Pulmonary artery endothelial cell (primary cell): ENCODE results near the gene INIP. TPM values are rescaled to one million over a fixed set of nuclear protein-coding genes. Genes with fewer than 3 reads are reported as not detected.
"Not testable (repeated sequence)": the region's sequence is repeated elsewhere in the genome, so short reads cannot be mapped to it uniquely, and the experiment has no call there.

ENCODE experiments used
- DNase-seq: peaks from one replicate; pipeline ENCODE4 v3.0.0-alpha.2; 2011; ENCODE audit warnings: low read depth, low spot score
- total RNA-seq: library from RNA; depleted of rRNA; stranded (reverse); fragments of >200 nt; gene quantifications from 2 replicates; pipeline ENCODE4 v1.2.3, GENCODE V29; 2014

INIP gene
- total RNA-seq, 1 donor from 2014 or later = 16.6 TPM

- not testable (repeated sequence) for DNase-seq
Measured at GRCh38 chr9:112673221-112673620, 44.7 kb downstream of the INIP start.

GRCh38 chr9:112670991-112671625 lies 46.8 kb downstream of the INIP start:
- no peak for DNase-seq

GRCh38 chr9:112669326-112669725 lies 48.6 kb downstream of the INIP start:
- DNase-seq = no peak

- no peak for DNase-seq
Measured at GRCh38 chr9:112665347-112665746, 52.6 kb downstream of the INIP start.

- DNase-seq = no peak
Measured at GRCh38 chr9:112664531-112664930, 53.4 kb downstream of the INIP start.

- no peak for DNase-seq
Measured at GRCh38 chr9:112663681-112664080, 54.2 kb downstream of the INIP start.

GRCh38 chr9:112659906-112660305 lies 58.0 kb downstream of the INIP start:
- DNase-seq = no peak

- DNase-seq = no peak
Measured at GRCh38 chr9:112655668-112656067, 62.2 kb downstream of the INIP start.

GRCh38 chr9:112654282-112654681 lies 63.6 kb downstream of the INIP start:
- no peak for DNase-seq

- DNase-seq = no peak
Measured at GRCh38 chr9:112648624-112649023, 69.3 kb downstream of the INIP start.

- DNase-seq = no peak
Measured at GRCh38 chr9:112647596-112647995, 70.3 kb downstream of the INIP start.

- DNase-seq = no peak
Measured at GRCh38 chr9:112642126-112642525, 75.8 kb downstream of the INIP start.

- no peak for DNase-seq
Measured at GRCh38 chr9:112640311-112640710, 77.6 kb downstream of the INIP start.

Other genes with a start within 250 kb of the INIP start
- gene KIAA1958, start 231.3 kb downstream of the INIP start, total RNA-seq = 0.79 and 2.1 TPM in 2 replicates
- gene SNX30, start 32.6 kb upstream of the INIP start, total RNA-seq = 7.2 and 7.6 TPM in 2 replicates
- not detected in 2 replicates for gene SLC46A2, start 172.8 kb upstream of the INIP start, total RNA-seq